GM12878 (cell line): Measurements from ENCODE around the gene CDK2. TPM values are rescaled to one million over a fixed set of nuclear protein-coding genes. Genes with fewer than 3 reads are reported as not detected.
A peak's percentile ranks its signal among the peaks of the same experiment; 100 is the strongest.

ENCODE experiments used
- ATF7 ChIP-seq: fragments of 450-650 bp; IDR thresholded peaks from 2 replicates; pipeline ENCODE4 v1.6.1; 2016; ENCODE audit warnings: low read depth, mild to moderate bottlenecking
- BHLHE40 ChIP-seq, 2 experiments: fragments of 450-650 bp in 1 of 2; IDR thresholded peaks; 2 replicates each; pipeline ENCODE4 v1.6.1; 2011 to 2017; ENCODE audit warnings: low read depth in 2 of 2, borderline replicate concordance in 1 of 2, improper control_type of control experiment in 1 of 2, low read length in 1 of 2, mild to moderate bottlenecking in 1 of 2
- BMI1 ChIP-seq: fragments of 450-650 bp; IDR thresholded peaks from 2 replicates; pipeline ENCODE4 v1.6.1; 2016; ENCODE audit warnings: mild to moderate bottlenecking, moderate library complexity, borderline replicate concordance
- CREM ChIP-seq: IDR thresholded peaks from 2 replicates; pipeline ENCODE4 v1.6.1; 2014; ENCODE audit warnings: antibody characterized with exemption, low read depth
- EED ChIP-seq: sonication (generic); IDR thresholded peaks from 2 replicates; pipeline ENCODE4 v1.6.1; 2016; ENCODE audit warnings: antibody characterized with exemption, low read depth
- EP300 ChIP-seq, 2 experiments: fragments of 150-350 bp in 1 of 2; IDR thresholded peaks; 2 replicates each; pipeline ENCODE4 v1.6.1; 2011 to 2012; ENCODE audit warnings: low read depth in 2 of 2, low read length in 2 of 2, borderline replicate concordance in 1 of 2, improper control_type of control experiment in 1 of 2, inconsistent platforms in 1 of 2; ENCODE audit not compliant: control insufficient read depth in 1 of 2
- GABPA ChIP-seq: IDR thresholded peaks from 2 replicates; pipeline ENCODE4 v1.6.1; 2014; ENCODE audit warnings: antibody characterized with exemption, low read depth, mild to moderate bottlenecking, inconsistent platforms
- LARP7 ChIP-seq: fragments of 450-650 bp; IDR thresholded peaks from 2 replicates; pipeline ENCODE4 v1.6.1; 2017; ENCODE audit warnings: mild to moderate bottlenecking
- MLLT1 ChIP-seq: fragments of 450-650 bp; IDR thresholded peaks from 2 replicates; pipeline ENCODE4 v1.6.1; 2016; ENCODE audit warnings: mild to moderate bottlenecking
- RCOR1 ChIP-seq: conservative IDR thresholded peaks from 2 replicates; pipeline ENCODE4 v1.6.1; 2012; ENCODE audit warnings: low read depth, low read length, improper control_type of control experiment
- SMARCA5 ChIP-seq: fragments of 450-650 bp; IDR thresholded peaks from 2 replicates; pipeline ENCODE4 v1.6.1; 2017; ENCODE audit warnings: mild to moderate bottlenecking
- SRF ChIP-seq, 2 experiments: IDR thresholded peaks; 2 replicates each; pipeline ENCODE4 v1.6.1; 2011; ENCODE audit warnings: low read depth in 2 of 2, low read length in 2 of 2, mild to moderate bottlenecking in 1 of 2, moderate library complexity in 1 of 2
- STAT3 ChIP-seq: IDR thresholded peaks from 2 replicates; pipeline ENCODE4 v1.6.1; 2011; ENCODE audit warnings: low read depth, low read length, improper control_type of control experiment
- SUPT20H ChIP-seq: IDR thresholded peaks from 2 replicates; pipeline ENCODE4 v1.6.1; 2011; ENCODE audit warnings: low read depth, mild to moderate bottlenecking, low read length, moderate library complexity, borderline replicate concordance; ENCODE audit not compliant: control insufficient read depth
- ZNF217 ChIP-seq: fragments of 450-650 bp; IDR thresholded peaks from 2 replicates; pipeline ENCODE4 v1.6.1; 2017; ENCODE audit warnings: antibody characterized with exemption, mild to moderate bottlenecking
- ZNF592 ChIP-seq: fragments of 450-650 bp; IDR thresholded peaks from 2 replicates; pipeline ENCODE4 v1.6.1; 2017; ENCODE audit warnings: mild to moderate bottlenecking, moderate library complexity
- ZNF687 ChIP-seq: fragments of 450-650 bp; IDR thresholded peaks from 2 replicates; pipeline ENCODE4 v1.6.1; 2017; ENCODE audit warnings: mild to moderate bottlenecking, moderate library complexity
- ZSCAN29 ChIP-seq: fragments of 450-650 bp; IDR thresholded peaks from 2 replicates; pipeline ENCODE4 v1.6.1; 2017; ENCODE audit warnings: mild to moderate bottlenecking, moderate library complexity
- polyA plus RNA-seq, 11 experiments: library from polyadenylated mRNA; depleted of rRNA in 4 of 11; unstranded in 6 of 11; stranded (reverse) in 5 of 11; fragments of >200 nt; fragmentation: Nextera tagmentation in 4 of 11; fragmentation: Illumina TruSeq in 1 of 11; extraction: Ambion mirVana in 4 of 11; extraction: Trizol in 1 of 11; gene quantifications; 1 replicate in 1 of 11; 2 replicates in 10 of 11; pipeline versions ENCODE4 v1.2.1 to v1.2.3, GENCODE V29; 2011 to 2016; ENCODE audit warnings: inconsistent platforms in 2 of 11, missing spikeins in 2 of 11, low read depth in 1 of 11
- total RNA-seq, 4 experiments: library from RNA; depleted of rRNA in 3 of 4; stranded (reverse); fragments of >200 nt in 3 of 4; fragmentation: Illumina TruSeq in 1 of 4; extraction: Trizol in 1 of 4; gene quantifications; 2 replicates each; pipeline versions ENCODE4 v1.2.1 to v1.2.3, GENCODE V29; 2013 to 2021
- TF ChIP-seq, protein P1 (sequence below): IDR thresholded peaks from 2 replicates; pipeline ENCODE4 v1.6.1; 2012; ENCODE audit warnings: low read length, inconsistent platforms

Gene CDK2
- total and polyA plus RNA-seq, 10 of the 15 experiments (the other 5 are each of a cell fraction or from before 2014, with no cell fraction given) = 13.1 to 138 (median 82.2) TPM

DNA sequence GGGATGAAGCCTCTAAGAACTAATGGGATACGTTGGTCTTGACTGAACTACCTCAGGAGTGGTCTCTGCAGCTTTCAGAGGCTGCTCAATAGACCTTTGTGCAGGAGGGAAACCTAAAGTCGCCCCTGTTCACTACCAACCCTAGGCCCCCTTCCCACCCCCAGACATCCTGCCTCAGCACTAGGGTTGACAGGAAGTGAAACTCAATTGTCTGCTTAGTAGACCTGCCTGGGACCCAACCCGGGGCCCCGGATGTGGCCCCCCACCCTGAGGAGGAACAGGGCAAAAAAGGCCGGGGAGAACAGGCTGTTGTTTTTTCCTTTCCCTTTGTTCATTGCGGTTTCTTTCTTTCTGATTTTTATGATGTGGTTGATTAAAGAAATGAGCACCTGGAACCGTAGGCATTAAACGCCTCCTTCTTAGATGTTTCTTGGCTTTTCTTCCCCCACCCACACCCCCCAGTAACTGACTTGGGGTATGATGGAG, 37.3 kb upstream of the CDK2 start (continued):
- no peak for TF ChIP-seq ZNF592
- TF ChIP-seq BHLHE40 (IDR thresholded peaks at IDR 0.05; ENCODE audit: borderline replicate concordance in 1 of 2, low read depth in 2 of 2, low read length in 1 of 2) = peak; percentile 6 to 9; a peak in 1 of 4 replicates
- TF ChIP-seq SUPT20H = no peak
- TF ChIP-seq BMI1 = peak; percentile 44; the same call in 1 of the 2 replicates
- TF ChIP-seq, protein P1, sequence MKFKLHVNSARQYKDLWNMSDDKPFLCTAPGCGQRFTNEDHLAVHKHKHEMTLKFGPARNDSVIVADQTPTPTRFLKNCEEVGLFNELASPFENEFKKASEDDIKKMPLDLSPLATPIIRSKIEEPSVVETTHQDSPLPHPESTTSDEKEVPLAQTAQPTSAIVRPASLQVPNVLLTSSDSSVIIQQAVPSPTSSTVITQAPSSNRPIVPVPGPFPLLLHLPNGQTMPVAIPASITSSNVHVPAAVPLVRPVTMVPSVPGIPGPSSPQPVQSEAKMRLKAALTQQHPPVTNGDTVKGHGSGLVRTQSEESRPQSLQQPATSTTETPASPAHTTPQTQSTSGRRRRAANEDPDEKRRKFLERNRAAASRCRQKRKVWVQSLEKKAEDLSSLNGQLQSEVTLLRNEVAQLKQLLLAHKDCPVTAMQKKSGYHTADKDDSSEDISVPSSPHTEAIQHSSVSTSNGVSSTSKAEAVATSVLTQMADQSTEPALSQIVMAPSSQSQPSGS = peak; percentile 69; the same call in 1 of the 2 replicates
- TF ChIP-seq EED = peak; percentile 85
- TF ChIP-seq STAT3 = no peak
- peak; percentile 58; the same call in 1 of the 2 replicates for TF ChIP-seq LARP7
- TF ChIP-seq ZNF687 = peak; percentile 82
- TF ChIP-seq ZNF217 = 0 out of 2 replicates have a peak, but pooled peaks have one; percentile 34
- TF ChIP-seq RCOR1 = no peak
- TF ChIP-seq MLLT1 = no peak
- TF ChIP-seq GABPA = peak; percentile 81
- TF ChIP-seq EP300 (IDR thresholded peaks at IDR 0.05; ENCODE audit: borderline replicate concordance in 1 of 2, control insufficient read depth in 1 of 2, low read depth in 2 of 2, low read length in 2 of 2) = peak in 1 of 2 experiments; percentile 55; a peak in 2 of 4 replicates
- peak; percentile 44; the same call in 1 of the 2 replicates for TF ChIP-seq ATF7
- peak in 1 of 2 experiments; percentile 83; a peak in 2 of 4 replicates for TF ChIP-seq SRF (IDR thresholded peaks at IDR 0.05; ENCODE audit: low read depth in 2 of 2, low read length in 2 of 2)
- no peak for TF ChIP-seq SMARCA5
- TF ChIP-seq CREM = no peak; the same call in 1 of the 2 replicates
- TF ChIP-seq ZSCAN29 = no peak
